Measurements from ENCODE around the gene CCDC171.

The CCDC171 gene

DNA sequence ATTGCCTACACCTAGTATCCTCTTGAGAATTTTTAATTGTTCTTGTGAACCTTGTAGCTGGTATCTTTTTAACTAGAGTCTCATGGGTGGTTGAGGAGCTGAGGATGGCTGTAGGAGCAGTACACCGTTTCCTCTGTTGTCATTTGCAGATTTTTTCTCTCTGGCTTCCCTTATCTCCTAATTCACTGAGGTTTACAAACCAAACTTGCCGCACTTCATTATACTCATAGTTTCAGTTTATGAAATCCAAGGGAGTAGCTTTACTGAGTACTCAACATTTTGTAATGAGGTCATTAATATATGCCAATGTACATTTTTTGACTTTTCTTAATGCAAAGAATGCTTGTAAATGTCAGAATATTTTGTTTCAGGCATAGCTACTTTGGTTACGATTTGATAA lies 154.2 kb downstream of the CCDC171 start:
- TF ChIP-seq, protein P1, sequence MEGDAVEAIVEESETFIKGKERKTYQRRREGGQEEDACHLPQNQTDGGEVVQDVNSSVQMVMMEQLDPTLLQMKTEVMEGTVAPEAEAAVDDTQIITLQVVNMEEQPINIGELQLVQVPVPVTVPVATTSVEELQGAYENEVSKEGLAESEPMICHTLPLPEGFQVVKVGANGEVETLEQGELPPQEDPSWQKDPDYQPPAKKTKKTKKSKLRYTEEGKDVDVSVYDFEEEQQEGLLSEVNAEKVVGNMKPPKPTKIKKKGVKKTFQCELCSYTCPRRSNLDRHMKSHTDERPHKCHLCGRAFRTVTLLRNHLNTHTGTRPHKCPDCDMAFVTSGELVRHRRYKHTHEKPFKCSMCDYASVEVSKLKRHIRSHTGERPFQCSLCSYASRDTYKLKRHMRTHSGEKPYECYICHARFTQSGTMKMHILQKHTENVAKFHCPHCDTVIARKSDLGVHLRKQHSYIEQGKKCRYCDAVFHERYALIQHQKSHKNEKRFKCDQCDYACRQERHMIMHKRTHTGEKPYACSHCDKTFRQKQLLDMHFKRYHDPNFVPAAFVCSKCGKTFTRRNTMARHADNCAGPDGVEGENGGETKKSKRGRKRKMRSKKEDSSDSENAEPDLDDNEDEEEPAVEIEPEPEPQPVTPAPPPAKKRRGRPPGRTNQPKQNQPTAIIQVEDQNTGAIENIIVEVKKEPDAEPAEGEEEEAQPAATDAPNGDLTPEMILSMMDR (conservative IDR thresholded peaks at IDR 0.05), result no peak

GRCh38 chr9:15711531-15711930 lies 158.7 kb downstream of the CCDC171 start:
- TF ChIP-seq, protein P1 (conservative IDR thresholded peaks at IDR 0.05), result no peak
- H3K27ac ChIP-seq, result no peak overlapping the region

More for the DNA sequence above, 154.2 kb downstream of the CCDC171 start:
- no peak overlapping the region for H3K27ac ChIP-seq

DNA sequence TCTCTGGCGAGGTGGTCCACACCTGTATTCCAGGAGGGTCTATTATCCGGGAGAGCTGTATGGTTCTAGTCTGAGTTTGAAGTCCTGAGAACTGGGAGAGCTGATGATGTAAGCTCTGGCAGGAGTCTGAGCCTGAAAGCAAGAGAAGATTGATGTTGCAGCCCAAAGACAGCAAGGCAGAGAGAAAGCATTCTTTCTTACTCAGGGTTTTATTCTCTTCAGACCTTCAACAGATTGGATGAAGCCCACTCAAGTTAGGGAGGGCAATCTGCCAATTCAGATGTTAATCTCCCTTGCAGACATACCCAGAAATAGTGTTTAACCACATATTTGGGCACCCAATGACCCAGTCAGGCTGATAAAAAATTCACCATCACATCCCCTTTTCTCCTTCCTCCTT lies 159.1 kb downstream of the CCDC171 start:
- TF ChIP-seq, protein P1 (conservative IDR thresholded peaks at IDR 0.05), result no peak
- no peak overlapping the region for H3K27ac ChIP-seq

DNA sequence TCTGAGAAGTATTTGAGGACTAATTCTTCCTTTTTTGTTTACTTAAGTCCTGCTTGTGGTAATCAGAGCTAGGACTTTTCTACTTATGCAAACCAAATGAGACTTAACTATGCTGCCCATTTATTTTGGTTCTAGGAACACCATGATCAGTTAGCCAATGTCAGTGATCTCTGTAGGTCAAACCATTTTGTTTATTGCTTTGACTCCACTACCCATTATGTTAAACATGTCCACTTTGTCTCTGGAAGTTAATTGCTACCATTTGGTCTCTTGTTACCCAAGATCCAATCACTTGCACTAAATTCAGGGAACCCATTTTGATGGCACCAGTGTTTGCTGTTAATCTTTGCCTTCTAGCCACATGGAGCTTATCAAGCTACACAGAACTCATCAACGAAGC lies 161.9 kb downstream of the CCDC171 start:
- no peak overlapping the region for H3K27ac ChIP-seq
- TF ChIP-seq, protein P1 (conservative IDR thresholded peaks at IDR 0.05), result no peak

GRCh38 chr9:15717290-15717967 lies 164.6 kb downstream of the CCDC171 start:
- H3K27ac ChIP-seq, result no peak overlapping the region
- TF ChIP-seq, protein P1 (conservative IDR thresholded peaks at IDR 0.05), result no peak

- TF ChIP-seq, protein P1 (conservative IDR thresholded peaks at IDR 0.05), result no peak
Measured at GRCh38 chr9:15718423-15718822, 165.6 kb downstream of the CCDC171 start.

GRCh38 chr9:15720861-15721260 lies 168.0 kb downstream of the CCDC171 start:
- TF ChIP-seq, protein P1 (conservative IDR thresholded peaks at IDR 0.05), result no peak
- no peak overlapping the region for H3K27ac ChIP-seq

More at GRCh38 chr9:15718423-15718822, 165.6 kb downstream of the CCDC171 start:
- no peak overlapping the region for H3K27ac ChIP-seq
